ENCODE measurements around the gene SPRR1B. TPM values are rescaled to one million over a fixed set of nuclear protein-coding genes. Genes with fewer than 3 reads are reported as not detected.

The SPRR1B gene
- total RNA-seq, 6 donors from 2014 or later: not detected

- no peaks in the 10 kb centered on the region for H3K4me1 ChIP-seq
- ATAC-seq (ENCODE audit: low FRiP score in 2 of 2): no peak
- no peaks in the 10 kb centered on the region for H3K27me3 ChIP-seq
- no peak within 1 kb of the TSS for H3K4me3 ChIP-seq
- no peak within 1 kb of the TSS for H3K27ac ChIP-seq
- H3K36me3 ChIP-seq: no peaks in the 10 kb centered on the region
- TF ChIP-seq POLR2A (IDR thresholded peaks at IDR 0.05) (no peak), POLR2AphosphoS5 (IDR thresholded peaks at IDR 0.05) (no peak)
- WGBS, 2 donors: 64 to 66% methylated on average over 2 of the region's 2 CpGs
- no peaks in the 10 kb centered on the region for H3K9me3 ChIP-seq
- no peak for DNase-seq
These were observed 26.4 kb downstream of the SPRR1B start, which contains the start of gene SPRR2A for GRCh38 chr1:153057375-153057774. Gene SPRR2A, minus strand, starts transcription at chr1:153057512. Its CDS starts 777 bp downstream, at chr1:153056735.

DNA sequence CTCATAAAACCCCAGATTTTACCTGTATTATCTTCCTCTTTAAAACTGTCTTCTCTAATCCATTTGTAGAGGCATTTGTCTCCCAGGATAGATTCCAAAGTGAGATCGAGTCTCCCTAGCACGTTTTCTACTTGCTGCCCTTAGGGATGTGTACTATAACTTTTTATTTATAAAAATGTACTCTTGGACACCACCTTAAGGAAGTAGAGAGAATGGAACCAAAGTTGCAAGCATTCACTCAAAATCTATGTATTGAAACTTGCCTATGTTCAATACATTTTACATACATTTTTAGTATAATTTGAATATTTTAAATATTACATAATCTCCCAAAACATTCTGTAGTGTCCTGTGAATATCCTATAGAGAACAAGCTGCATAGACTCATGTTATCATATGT, 27.2 kb downstream of the SPRR1B start:
- no peak for DNase-seq
- Histone ChIP-seq H3K9me3 (no peaks in the 10 kb centered on the region), H3K36me3 (no peaks in the 10 kb centered on the region), H3K4me1 (no peaks in the 10 kb centered on the region), H3K27ac (no peak overlapping the region), H3K27me3 (no peaks in the 10 kb centered on the region), H3K4me3 (no peak overlapping the region)
- TF ChIP-seq, protein P1, sequence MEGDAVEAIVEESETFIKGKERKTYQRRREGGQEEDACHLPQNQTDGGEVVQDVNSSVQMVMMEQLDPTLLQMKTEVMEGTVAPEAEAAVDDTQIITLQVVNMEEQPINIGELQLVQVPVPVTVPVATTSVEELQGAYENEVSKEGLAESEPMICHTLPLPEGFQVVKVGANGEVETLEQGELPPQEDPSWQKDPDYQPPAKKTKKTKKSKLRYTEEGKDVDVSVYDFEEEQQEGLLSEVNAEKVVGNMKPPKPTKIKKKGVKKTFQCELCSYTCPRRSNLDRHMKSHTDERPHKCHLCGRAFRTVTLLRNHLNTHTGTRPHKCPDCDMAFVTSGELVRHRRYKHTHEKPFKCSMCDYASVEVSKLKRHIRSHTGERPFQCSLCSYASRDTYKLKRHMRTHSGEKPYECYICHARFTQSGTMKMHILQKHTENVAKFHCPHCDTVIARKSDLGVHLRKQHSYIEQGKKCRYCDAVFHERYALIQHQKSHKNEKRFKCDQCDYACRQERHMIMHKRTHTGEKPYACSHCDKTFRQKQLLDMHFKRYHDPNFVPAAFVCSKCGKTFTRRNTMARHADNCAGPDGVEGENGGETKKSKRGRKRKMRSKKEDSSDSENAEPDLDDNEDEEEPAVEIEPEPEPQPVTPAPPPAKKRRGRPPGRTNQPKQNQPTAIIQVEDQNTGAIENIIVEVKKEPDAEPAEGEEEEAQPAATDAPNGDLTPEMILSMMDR (IDR thresholded peaks at IDR 0.05): no peak
- TF ChIP-seq POLR2AphosphoS5 (IDR thresholded peaks at IDR 0.05) (no peak), POLR2A (IDR thresholded peaks at IDR 0.05) (no peak), EP300 (IDR thresholded peaks at IDR 0.05) (no peak)
- 55 to 56% methylated on average over 2 of the region's 2 CpGs for WGBS, 2 donors
- ATAC-seq (ENCODE audit: low FRiP score in 2 of 2): no peak

DNA sequence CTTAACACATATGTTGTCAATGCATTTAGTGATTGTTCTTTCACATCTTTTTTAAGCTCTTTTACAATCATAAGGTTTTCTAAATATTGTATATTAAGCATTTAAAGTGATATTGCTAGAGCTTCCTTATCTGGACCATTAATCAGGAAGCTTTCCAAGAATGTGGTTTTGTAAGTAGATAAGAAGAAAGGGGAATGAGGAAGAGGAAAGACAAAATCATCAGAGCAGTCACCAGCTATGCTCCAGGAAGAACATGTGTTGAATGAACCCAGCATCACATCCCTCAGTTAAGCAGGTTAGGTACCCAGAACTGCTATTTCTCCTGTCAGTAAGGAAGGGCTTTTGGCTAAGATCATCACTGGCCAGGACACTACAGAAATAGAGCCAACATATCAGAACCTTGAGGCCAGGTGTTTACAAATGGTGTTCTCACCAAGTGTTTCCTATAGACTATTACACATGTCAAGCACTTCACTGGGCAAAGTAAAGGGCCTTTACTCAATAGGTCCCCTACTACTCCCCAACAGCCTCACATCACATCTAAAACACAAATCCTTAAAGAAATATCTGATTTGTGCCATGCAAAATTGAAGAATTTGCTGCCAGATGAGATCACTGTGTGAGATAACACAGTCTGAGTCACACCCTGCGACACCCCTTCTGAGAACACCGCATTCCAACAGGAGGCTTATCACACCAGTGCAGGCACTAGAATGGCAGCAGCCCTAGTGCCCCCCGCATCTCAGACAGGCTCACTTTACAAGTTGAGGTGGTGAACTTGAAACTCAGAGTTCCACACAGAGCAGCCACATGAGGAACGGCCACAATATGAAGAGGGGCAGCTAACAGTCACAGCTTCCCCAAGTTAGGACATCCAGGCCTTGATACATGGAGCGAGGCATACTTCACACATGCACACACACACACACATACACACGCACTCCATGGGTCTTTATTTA, 28.1 kb downstream of the SPRR1B start:
- Histone ChIP-seq H3K36me3 (no peaks in the 10 kb centered on the region), H3K9me3 (no peaks in the 10 kb centered on the region), H3K4me1 (no peaks in the 10 kb centered on the region), H3K27ac (no peak overlapping the region), H3K27me3 (no peaks in the 10 kb centered on the region), H3K4me3 (no peak overlapping the region)
- peak in 1 of 2 donors; percentile 26 for ATAC-seq (ENCODE audit: low FRiP score in 2 of 2)
- no peak for TF ChIP-seq POLR2A (IDR thresholded peaks at IDR 0.05)
- no peak for TF ChIP-seq EP300 (IDR thresholded peaks at IDR 0.05)
- TF ChIP-seq, protein P1 (IDR thresholded peaks at IDR 0.05): no peak
- TF ChIP-seq POLR2AphosphoS5 (IDR thresholded peaks at IDR 0.05): no peak
- 57 to 58% methylated on average over 4 to 6 of the region's 6 CpGs for WGBS, 2 donors
- DNase-seq: no peak

- TF ChIP-seq, protein P1 (IDR thresholded peaks at IDR 0.05): no peak
- no peak overlapping the region for H3K4me3 ChIP-seq
- H3K27me3 ChIP-seq: no peaks in the 10 kb centered on the region
- 43 to 69% methylated on average over 2 of the region's 2 CpGs for WGBS, 2 donors
- H3K9me3 ChIP-seq: no peaks in the 10 kb centered on the region
- no peaks in the 10 kb centered on the region for H3K36me3 ChIP-seq
- H3K27ac ChIP-seq: no peak overlapping the region
- DNase-seq (no peak), ATAC-seq (ENCODE audit: low FRiP score in 2 of 2) (no peak)
- H3K4me1 ChIP-seq: no peaks in the 10 kb centered on the region
These were observed 39.2 kb downstream of the SPRR1B start for GRCh38 chr1:153070243-153070642.

DNA sequence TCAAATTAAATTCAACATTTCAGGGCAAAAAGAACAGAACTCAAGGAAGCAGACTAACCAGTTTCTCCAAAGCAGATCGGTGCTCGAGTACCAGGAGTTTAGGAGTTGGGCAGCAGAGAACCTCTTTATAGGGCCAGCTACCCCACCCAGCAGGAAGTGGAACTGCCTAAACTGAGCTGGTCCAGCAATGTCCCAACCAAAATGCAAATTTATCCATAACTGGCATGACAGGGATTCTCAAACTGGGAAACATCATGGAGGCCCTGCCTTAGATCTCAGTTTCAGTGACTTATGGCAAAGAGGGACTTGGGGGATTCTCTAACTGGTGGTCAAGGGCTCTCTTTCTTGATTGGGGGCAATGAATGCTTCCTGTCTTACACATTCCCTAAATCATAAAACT, 40.5 kb downstream of the SPRR1B start, which contains the start of gene SPRR2B:
Gene SPRR2B (minus strand): TSS at position 101 of the 400 bp plus-strand sequence. CDS start 772 bp downstream, outside the sequence.
- H3K27ac ChIP-seq: no peak within 1 kb of the TSS
- no peaks in the 10 kb centered on the region for H3K27me3 ChIP-seq
- TF ChIP-seq POLR2A (IDR thresholded peaks at IDR 0.05) (no peak), EP300 (IDR thresholded peaks at IDR 0.05) (no peak), POLR2AphosphoS5 (IDR thresholded peaks at IDR 0.05) (no peak)
- TF ChIP-seq, protein P1 (IDR thresholded peaks at IDR 0.05): no peak
- no peaks in the 10 kb centered on the region for H3K36me3 ChIP-seq
- H3K4me1 ChIP-seq: no peaks in the 10 kb centered on the region
- H3K9me3 ChIP-seq: no peaks in the 10 kb centered on the region
- ATAC-seq (ENCODE audit: low FRiP score in 2 of 2) (no peak), DNase-seq (no peak)
- no peak within 1 kb of the TSS for H3K4me3 ChIP-seq
- WGBS, 2 donors: 54 to 59% methylated on average over 2 of the region's 2 CpGs
